K562 (cell line): ENCODE results near the gene HOXB5. TPM values are rescaled to one million over a fixed set of nuclear protein-coding genes. Genes with fewer than 3 reads are reported as not detected.

Experiments used
- BCLAF1 ChIP-seq, 2 experiments: fragments of 450-650 bp in 1 of 2; IDR thresholded peaks; 2 replicates each; pipeline ENCODE4 v1.6.1; 2011 to 2017; ENCODE audit warnings: low read depth in 2 of 2, antibody characterized with exemption in 1 of 2, borderline replicate concordance in 1 of 2, low read length in 1 of 2, mild to moderate bottlenecking in 1 of 2, mixed read lengths in 1 of 2; ENCODE audit not compliant: control insufficient read depth in 1 of 2
- BRCA1 ChIP-seq, 2 experiments: fragments of 450-650 bp in 1 of 2; sonication (generic) in 1 of 2; formaldehyde crosslinking in 1 of 2; IDR thresholded peaks; 2 replicates each; pipeline versions ENCODE4 v1.5.0 to v1.6.1; 2017 to 2020; ENCODE audit warnings: mild to moderate bottlenecking in 1 of 2, missing genetic modification reagents in 1 of 2
- BRF2 ChIP-seq: IDR thresholded peaks from 3 replicates; pipeline ENCODE4 v1.6.1; 2011; ENCODE audit warnings: borderline replicate concordance, mild to moderate bottlenecking; ENCODE audit not compliant: insufficient read length, insufficient read depth
- ELK1 ChIP-seq: sonication (generic); formaldehyde crosslinking; IDR thresholded peaks from 2 replicates; pipeline ENCODE4 v1.8.1; 2022; ENCODE audit warnings: missing genetic modification reagents
- IRF1 ChIP-seq: sonication (generic); formaldehyde crosslinking; IDR thresholded peaks from 2 replicates; pipeline ENCODE4 v1.8.0; 2022; ENCODE audit warnings: missing genetic modification reagents, mild to moderate bottlenecking, borderline replicate concordance
- PHF21A ChIP-seq: fragments of 450-650 bp; IDR thresholded peaks from 2 replicates; pipeline ENCODE4 v1.6.1; 2017; ENCODE audit warnings: low read depth, borderline replicate concordance
- RHOXF2B ChIP-seq: fragments of 250-450 bp; sonication (Bioruptor Pico); conservative IDR thresholded peaks from 2 replicates; pipeline ENCODE4 v1.5.1; 2021
- RUNX1 ChIP-seq: sonication (generic); IDR thresholded peaks from 2 replicates; pipeline ENCODE4 v1.6.1; 2016; ENCODE audit warnings: antibody characterized with exemption, low read depth
- SNAPC5 ChIP-seq: fragments of 250-450 bp; sonication (Bioruptor Pico); IDR thresholded peaks from 2 replicates; pipeline ENCODE4 v1.8.0; 2021; ENCODE audit warnings: moderate library complexity, mild to moderate bottlenecking, inconsistent platforms
- STAT5A ChIP-seq: IDR thresholded peaks from 2 replicates; pipeline ENCODE4 v1.6.1; 2012; ENCODE audit warnings: low read length, inconsistent platforms, borderline replicate concordance
- UBTF ChIP-seq, 2 experiments: IDR thresholded peaks; 2 replicates each; pipeline ENCODE4 v1.6.1; 2012; ENCODE audit warnings: improper control_type of control experiment in 2 of 2, low read depth in 2 of 2, low read length in 2 of 2, borderline replicate concordance in 1 of 2
- ZNF253 ChIP-seq: fragments of 250-450 bp; sonication (Bioruptor Pico); conservative IDR thresholded peaks from 2 replicates; pipeline ENCODE4 v1.6.1; 2021; ENCODE audit warnings: mild to moderate bottlenecking
- polyA plus RNA-seq, 8 experiments: library from polyadenylated mRNA; depleted of rRNA in 4 of 8; stranded (reverse) in 5 of 8; unstranded in 3 of 8; fragments of >200 nt; fragmentation: Nextera tagmentation in 2 of 8; fragmentation: Illumina TruSeq in 1 of 8; extraction: Ambion mirVana in 2 of 8; extraction: Trizol in 1 of 8; gene quantifications; 2 replicates each; pipeline versions ENCODE4 v1.2.1 to v1.2.3, GENCODE V29; 2011 to 2014; ENCODE audit warnings: inconsistent platforms in 1 of 8, missing spikeins in 1 of 8
- total RNA-seq, 7 experiments: library from RNA; depleted of rRNA in 6 of 7; stranded (reverse); fragments of >200 nt in 6 of 7; fragmentation: Illumina TruSeq in 2 of 7; extraction: Trizol in 2 of 7; gene quantifications; 2 replicates each; pipeline versions ENCODE4 v1.2.1 to v1.2.3, GENCODE V29; 2011 to 2021; ENCODE audit warnings: low replicate concordance in 1 of 7
- TF ChIP-seq, protein P1 (sequence below): fragments of 150-350 bp; conservative IDR thresholded peaks from 2 replicates; pipeline ENCODE4 v1.6.1; 2014; ENCODE audit warnings: low read length

HOXB5 gene
- total and polyA plus RNA-seq, 9 of the 15 experiments (the other 6 are each of a cell fraction or from before 2014, with no cell fraction given), result 0.24 to 2.7 (median 0.65) TPM

DNA sequence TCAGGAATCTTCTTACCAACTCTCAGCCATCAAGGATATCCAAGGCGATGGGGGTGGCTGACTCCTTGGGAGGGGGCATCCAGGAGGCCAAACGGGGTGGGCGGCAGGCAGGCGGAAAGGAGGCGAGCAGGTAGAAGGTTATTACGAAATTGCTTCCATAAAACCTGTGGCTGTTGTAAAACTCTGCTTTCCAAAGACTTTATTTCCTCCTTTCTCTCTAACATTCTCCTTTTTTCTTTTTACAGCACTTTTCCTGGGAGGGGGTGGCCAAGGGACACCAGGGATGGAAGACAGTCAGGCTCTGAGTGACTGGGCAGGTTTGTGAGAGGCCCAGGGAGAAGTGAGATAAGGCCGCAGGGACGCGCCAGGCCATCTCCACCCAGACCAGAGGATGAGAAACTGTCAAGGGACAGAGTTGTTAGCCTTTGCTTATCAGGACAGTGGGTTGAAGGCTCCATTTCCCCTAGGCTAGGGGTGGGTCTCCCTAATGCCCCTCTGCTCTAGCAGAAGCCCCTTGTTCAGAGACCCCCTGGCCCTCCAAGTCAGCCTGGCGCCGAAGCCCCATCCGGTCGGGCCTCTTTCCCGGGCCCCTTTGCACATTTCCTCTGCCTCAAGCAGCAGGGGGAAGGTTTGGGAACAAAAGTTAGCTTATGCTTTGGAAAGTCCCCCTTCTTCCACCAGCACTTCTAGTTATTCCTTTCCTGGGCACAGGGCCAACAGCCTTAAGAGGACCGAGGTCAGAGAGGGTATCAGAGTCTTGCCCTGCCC lies 37.5 kb upstream of the HOXB5 start (continued):
- no peak for TF ChIP-seq BRCA1 (IDR thresholded peaks at IDR 0.05)
- no peak for TF ChIP-seq BRCA1 (CRISPR knock-in tag; IDR thresholded peaks at IDR 0.05)
- TF ChIP-seq STAT5A, result no peak; the same call in 1 of the 2 replicates
- TF ChIP-seq RHOXF2B (CRISPR knock-in tag), result no peak
- no peak for TF ChIP-seq ELK1
- TF ChIP-seq SNAPC5 (CRISPR knock-in tag), result no peak
- no peak; a peak in 1 of 4 replicates for TF ChIP-seq BCLAF1 (IDR thresholded peaks at IDR 0.05; ENCODE audit: borderline replicate concordance in 1 of 2, control insufficient read depth in 1 of 2, low read depth in 2 of 2, low read length in 1 of 2)
- peak; percentile 79 to 95; a peak in 3 of 4 replicates for TF ChIP-seq UBTF (IDR thresholded peaks at IDR 0.05; ENCODE audit: borderline replicate concordance in 1 of 2, low read depth in 2 of 2, low read length in 2 of 2)
- no peak; the same call in 1 of the 2 replicates for TF ChIP-seq RUNX1
- no peak for TF ChIP-seq IRF1
- no peak for TF ChIP-seq ZNF253 (CRISPR knock-in tag)
- TF ChIP-seq BRF2, result no peak
- TF ChIP-seq PHF21A, result no peak
- TF ChIP-seq, protein P1, sequence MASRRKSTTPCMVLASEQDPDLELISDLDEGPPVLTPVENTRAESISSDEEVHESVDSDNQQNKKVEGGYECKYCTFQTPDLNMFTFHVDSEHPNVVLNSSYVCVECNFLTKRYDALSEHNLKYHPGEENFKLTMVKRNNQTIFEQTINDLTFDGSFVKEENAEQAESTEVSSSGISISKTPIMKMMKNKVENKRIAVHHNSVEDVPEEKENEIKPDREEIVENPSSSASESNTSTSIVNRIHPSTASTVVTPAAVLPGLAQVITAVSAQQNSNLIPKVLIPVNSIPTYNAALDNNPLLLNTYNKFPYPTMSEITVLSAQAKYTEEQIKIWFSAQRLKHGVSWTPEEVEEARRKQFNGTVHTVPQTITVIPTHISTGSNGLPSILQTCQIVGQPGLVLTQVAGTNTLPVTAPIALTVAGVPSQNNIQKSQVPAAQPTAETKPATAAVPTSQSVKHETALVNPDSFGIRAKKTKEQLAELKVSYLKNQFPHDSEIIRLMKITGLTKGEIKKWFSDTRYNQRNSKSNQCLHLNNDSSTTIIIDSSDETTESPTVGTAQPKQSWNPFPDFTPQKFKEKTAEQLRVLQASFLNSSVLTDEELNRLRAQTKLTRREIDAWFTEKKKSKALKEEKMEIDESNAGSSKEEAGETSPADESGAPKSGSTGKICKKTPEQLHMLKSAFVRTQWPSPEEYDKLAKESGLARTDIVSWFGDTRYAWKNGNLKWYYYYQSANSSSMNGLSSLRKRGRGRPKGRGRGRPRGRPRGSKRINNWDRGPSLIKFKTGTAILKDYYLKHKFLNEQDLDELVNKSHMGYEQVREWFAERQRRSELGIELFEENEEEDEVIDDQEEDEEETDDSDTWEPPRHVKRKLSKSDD, result no peak
